Measurements from ENCODE around the gene ROR2. TPM values are rescaled to one million over a fixed set of nuclear protein-coding genes. Genes with fewer than 3 reads are reported as not detected.

The ROR2 gene
- total and polyA plus RNA-seq, 11 donors = 0.18 to 9.0 (median 0.49) TPM

- intact Hi-C loops (cut with DNase I) = no loop called here
- Histone ChIP-seq H3K27me3 (peaks cover 0 to 9% (median 0%) of the 10 kb centered on the region in 9 donors), H3K27ac (no peak overlapping the region), H3K36me3 (no peaks in the 10 kb centered on the region), H3K9me3 (peaks cover 0 to 4% (median 0%) of the 10 kb centered on the region in 12 donors), H3K4me3 (no peak overlapping the region), H3K4me1 (no peaks in the 10 kb centered on the region)
- ATAC-seq (no peak), DNase-seq (no peak)
- 66 to 80% (median 71%) methylated on average over 3 of the region's 3 CpGs for WGBS, 4 donors
- TF ChIP-seq POLR2A (IDR thresholded peaks at IDR 0.05) = no peak
- TF ChIP-seq, protein P1, sequence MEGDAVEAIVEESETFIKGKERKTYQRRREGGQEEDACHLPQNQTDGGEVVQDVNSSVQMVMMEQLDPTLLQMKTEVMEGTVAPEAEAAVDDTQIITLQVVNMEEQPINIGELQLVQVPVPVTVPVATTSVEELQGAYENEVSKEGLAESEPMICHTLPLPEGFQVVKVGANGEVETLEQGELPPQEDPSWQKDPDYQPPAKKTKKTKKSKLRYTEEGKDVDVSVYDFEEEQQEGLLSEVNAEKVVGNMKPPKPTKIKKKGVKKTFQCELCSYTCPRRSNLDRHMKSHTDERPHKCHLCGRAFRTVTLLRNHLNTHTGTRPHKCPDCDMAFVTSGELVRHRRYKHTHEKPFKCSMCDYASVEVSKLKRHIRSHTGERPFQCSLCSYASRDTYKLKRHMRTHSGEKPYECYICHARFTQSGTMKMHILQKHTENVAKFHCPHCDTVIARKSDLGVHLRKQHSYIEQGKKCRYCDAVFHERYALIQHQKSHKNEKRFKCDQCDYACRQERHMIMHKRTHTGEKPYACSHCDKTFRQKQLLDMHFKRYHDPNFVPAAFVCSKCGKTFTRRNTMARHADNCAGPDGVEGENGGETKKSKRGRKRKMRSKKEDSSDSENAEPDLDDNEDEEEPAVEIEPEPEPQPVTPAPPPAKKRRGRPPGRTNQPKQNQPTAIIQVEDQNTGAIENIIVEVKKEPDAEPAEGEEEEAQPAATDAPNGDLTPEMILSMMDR (IDR thresholded peaks at IDR 0.05) = no peak
These were observed 417.7 kb downstream of the ROR2 start for GRCh38 chr9:91532325-91532724.

GRCh38 chr9:91530829-91531228 is 419.2 kb downstream of the ROR2 start:
- H3K27me3 ChIP-seq = peaks cover 0 to 4% (median 0%) of the 10 kb centered on the region in 9 donors
- TF ChIP-seq, protein P1 (IDR thresholded peaks at IDR 0.05) = no peak
- no peak for TF ChIP-seq POLR2A (IDR thresholded peaks at IDR 0.05)
- no peaks in the 10 kb centered on the region for H3K36me3 ChIP-seq
- H3K27ac ChIP-seq = no peak overlapping the region
- 24 to 34% (median 32%) methylated on average over 2 of the region's 2 CpGs for WGBS, 4 donors
- H3K4me1 ChIP-seq = no peaks in the 10 kb centered on the region
- no peak overlapping the region for H3K4me3 ChIP-seq
- H3K9me3 ChIP-seq = peaks cover 0 to 5% (median 0%) of the 10 kb centered on the region in 12 donors
- DNase-seq (no peak), ATAC-seq (no peak)
- intact Hi-C loops (cut with DNase I) = no loop called here

DNA sequence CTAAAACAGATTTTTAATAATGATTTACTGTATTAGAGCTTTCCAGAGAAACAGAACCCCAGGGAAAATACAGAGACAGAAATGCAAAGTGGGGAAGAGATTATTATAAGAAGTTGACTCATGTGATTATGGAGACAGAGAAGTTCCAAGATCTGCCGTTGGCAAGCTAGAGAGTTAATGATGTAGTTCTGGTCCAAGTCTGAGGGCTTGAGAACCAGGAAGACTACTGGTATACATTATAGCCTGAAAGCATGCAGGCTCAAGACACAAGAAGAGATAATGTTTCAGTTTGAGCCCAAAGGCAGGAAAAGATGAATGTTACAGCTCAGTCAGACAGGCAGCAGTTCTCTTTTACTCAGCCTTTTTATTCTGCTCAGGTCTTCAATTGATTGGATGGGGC is 427.5 kb downstream of the ROR2 start:
- intact Hi-C loops (cut with DNase I) = no loop called here
- ATAC-seq (no peak), DNase-seq (no peak)
- no peaks in the 10 kb centered on the region for H3K36me3 ChIP-seq
- TF ChIP-seq, protein P1 (IDR thresholded peaks at IDR 0.05) = no peak
- no peak for TF ChIP-seq POLR2A (IDR thresholded peaks at IDR 0.05)
- no peak overlapping the region for H3K27ac ChIP-seq
- H3K9me3 ChIP-seq = peaks cover 0 to 25% (median 0%) of the 10 kb centered on the region in 12 donors
- no peaks in the 10 kb centered on the region for H3K4me1 ChIP-seq
- WGBS, 4 donors = 0 to 73% (median 18%) methylated on average over 1 of the region's 1 CpG
- H3K4me3 ChIP-seq = no peak overlapping the region
- H3K27me3 ChIP-seq = no peaks in the 10 kb centered on the region

DNA sequence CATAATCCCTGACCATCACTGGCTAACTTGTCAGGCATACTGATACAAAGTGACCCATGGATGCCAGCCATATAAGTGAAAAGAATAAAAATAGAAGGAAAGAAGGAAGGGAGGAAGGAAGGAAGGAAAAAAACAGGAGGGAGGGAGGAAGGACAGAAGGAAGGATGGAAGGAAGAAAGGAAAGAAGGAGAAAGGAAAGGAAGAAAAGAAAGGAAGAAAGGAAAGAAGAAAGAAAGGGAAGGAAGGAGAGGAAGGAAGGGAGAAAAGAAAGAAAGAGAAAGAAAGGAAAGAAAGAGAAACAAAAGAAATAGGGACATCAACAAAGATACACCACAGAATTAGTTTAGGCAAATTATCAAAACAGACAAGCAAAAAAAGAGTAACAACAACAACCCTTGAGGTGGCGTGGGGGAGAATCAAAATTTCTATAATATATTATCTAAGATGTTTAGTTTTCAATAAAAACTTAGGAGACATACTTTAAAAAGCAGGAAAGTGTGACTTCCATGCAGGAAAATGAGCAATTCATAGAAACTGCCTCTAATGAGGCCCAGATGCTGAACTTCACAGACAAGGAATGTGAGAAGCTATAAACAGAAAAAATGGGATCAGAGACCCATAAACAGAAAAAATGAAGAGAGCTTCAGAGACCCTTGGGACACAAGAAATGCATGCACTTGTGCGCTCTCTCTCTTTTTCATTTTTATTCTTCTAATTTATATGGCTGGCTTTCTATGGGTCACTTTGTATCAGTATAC is 430.3 kb downstream of the ROR2 start:
- ATAC-seq (no peak), DNase-seq (no peak)
- peaks cover 0 to 19% (median 0%) of the 10 kb centered on the region in 12 donors for H3K9me3 ChIP-seq
- intact Hi-C loops (cut with DNase I) = loop anchor here in 1 of 10 donors (10.0 kb wide), 1 partner anchor 55 kb away; no protein-coding TSS in a partner anchor
- WGBS, 4 donors = 92 to 97% (median 93%) methylated on average over 2 of the region's 2 CpGs
- no peaks in the 10 kb centered on the region for H3K36me3 ChIP-seq
- H3K27ac ChIP-seq = no peak overlapping the region
- no peak overlapping the region for H3K4me3 ChIP-seq
- H3K4me1 ChIP-seq = peaks cover 0 to 5% (median 0%) of the 10 kb centered on the region in 12 donors
- no peaks in the 10 kb centered on the region for H3K27me3 ChIP-seq
- TF ChIP-seq, protein P1 (IDR thresholded peaks at IDR 0.05) = no peak
- no peak for TF ChIP-seq POLR2A (IDR thresholded peaks at IDR 0.05)

Measured in heart left ventricle (tissue), 16 donors.